Measurements from ENCODE around the gene CIAO1.
"Not testable (repeated sequence)": the region's sequence is repeated elsewhere in the genome, so short reads cannot be mapped to it uniquely, and the experiment has no call there.

Gene CIAO1

DNA sequence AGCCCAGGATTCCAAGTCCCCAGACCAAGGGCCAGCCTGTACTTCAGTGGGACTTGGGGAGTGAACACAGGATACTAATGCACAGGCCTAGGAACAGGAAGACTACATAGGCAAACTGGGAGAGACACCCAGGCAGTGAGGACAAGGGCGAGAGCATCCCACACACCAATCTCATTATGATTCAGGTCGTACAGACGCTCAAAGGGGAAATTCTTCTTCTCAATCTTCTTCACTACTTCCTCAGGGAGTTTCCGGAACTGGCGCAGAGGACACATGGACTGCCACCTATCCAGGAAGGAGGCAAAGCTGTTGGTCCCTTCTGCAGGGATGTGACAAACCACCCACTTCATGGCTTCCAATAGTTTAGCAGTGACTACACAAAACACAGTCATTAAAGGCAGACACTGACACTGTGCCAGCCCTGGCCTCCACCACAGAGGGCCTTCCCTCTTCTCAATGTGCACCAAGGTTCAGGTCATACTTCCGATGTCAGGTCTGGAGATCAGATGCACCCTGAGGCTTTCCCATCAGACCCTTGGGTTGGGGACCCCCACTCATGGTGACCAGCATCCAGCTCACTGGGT lies 21.3 kb downstream of the CIAO1 start:
- no peak for DNase-seq

DNA sequence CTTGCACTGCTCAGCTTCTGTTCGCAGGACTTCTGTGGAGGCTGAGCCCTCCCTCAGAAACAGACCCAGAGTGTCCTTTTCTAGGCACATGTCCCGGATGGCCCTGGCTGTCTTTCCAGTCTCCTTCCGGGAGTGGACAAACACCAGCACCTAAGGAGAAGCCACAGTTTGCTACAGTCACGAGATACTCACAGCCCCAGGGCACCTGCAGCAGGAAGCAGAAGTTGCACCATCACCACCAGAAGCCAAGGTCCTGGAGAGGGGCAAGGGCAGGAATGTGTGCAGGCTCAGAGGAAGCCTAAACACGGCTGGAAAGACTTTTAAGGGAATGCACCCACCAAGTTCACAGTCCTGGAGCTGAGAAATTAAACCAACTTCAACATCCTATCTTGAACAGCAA lies 25.7 kb downstream of the CIAO1 start:
- DNase-seq = no peak

DNA sequence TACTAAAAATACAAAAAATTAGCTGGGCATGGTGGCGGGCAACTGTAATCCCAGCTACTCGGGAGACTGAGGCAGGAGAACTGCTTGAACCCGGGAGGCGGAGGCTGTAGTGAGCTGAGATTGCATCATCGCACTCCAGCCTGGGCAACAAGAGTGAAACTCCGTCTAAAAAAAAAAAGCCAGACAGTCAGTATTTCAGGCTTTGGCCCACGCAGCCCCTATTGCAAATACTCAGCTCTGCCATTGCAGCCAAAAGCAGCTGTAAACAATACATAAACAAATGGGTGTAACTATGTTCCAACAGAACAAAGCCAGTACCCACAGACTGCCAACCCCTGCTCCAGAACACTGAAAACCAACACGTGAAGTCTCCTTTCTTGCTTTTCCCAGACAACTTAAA lies 28.2 kb downstream of the CIAO1 start:
- DNase-seq = not testable (repeated sequence)

DNA sequence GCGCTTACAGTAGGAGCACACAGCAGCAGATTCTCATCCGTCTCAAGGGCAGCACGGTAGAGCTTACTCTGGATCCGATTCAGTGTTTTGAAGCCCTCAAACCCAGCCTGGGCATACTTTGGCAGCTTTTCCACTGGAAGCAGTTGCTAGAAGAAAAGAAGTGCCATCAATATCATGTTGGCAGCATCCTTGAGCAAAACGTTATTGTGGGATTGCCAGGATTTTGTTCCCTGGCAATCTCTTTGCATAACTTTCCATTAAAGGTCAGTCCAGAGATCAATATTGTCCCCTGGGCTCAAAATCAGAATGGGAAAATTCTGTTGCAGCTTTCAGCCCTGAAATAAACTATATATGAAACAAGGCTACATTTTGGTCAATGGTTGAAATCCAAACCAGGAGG lies 30.9 kb downstream of the CIAO1 start:
- DNase-seq = no peak

DNA sequence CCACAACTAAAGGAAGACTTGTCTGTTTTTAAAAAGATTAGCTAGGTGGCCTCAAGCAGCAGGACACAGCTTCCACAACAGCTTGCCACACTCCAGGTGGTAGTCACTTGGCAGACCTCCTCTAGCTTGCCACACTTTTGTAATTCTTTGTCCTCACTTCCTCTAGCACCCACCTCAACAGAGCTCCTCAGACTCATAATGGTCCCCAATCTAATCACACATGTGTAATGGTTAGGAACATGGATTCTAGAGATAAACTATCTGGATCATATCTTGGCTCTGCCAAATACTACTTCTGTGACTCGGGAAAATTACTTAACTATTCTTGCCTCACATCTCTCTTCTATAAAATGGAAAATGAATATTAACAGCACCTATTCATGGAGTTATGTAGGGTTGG lies 35.8 kb downstream of the CIAO1 start:
- DNase-seq = peak; percentile 54

DNA sequence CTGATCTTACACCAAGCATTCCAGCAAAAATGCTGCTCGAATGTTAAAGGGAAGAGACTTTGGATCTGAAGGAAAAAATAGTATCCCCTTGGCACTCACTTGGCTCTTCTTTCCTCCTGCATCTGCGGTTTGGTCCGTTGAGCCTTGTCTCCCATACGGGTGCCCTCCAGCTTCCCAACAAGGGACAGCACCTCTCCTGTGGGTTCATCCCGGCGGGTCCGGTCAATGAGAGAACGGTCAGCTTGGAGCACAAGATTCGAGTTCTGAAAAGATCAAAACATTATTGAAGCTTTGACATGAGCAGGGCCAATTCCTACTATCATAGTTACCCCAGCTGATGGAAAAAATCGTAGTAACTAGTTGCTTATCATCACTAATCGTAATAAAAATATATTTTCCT lies 38.6 kb downstream of the CIAO1 start:
- no peak for DNase-seq

DNA sequence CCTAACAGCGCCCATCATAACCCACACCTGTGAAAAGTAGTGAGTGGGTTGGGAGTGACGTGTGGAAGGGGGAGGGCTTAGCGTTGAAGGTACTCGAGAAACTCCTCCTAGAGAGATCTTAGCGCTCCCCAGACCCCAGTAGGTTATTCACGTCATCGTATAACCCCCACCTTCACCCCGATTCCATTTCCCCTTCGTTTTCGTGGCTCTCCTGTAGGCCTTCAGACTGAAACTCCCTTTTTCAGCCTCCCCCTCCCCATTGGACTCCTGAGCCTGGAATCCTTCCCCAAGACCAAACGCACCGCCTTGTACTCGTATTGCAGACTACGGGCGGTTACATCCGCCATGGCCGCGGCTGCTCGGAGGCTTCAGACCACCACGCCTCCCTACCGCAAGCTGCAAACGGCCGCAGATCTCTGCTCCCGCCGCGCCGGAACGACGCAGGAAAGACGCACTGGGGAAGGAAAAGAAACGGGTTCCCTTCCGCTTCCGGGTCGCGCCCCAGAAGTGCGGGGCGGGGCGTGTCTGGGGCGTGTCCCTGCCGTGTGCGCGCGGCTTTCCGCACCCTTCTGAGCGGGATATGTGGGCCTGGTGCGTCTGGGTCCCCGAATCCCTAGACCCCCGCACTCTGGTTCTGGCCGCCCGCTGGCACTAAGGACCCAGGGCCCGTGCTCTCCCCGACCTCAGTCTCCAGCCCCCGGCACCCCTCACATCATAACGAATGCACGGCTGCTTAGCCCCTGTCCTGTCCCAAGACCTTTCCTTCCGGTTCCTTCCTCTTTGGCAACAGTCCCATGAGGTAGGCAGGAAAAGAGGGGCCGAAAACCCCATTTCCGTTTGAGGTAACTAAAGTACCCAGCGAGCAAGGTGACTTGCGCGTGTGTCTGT lies 39.3 kb downstream of the CIAO1 start, which contains the start of gene SNRNP200:
TSS of gene SNRNP200 (minus strand) at position 456 of the 888 bp plus-strand sequence. CDS start at position 347, 109 bp downstream.
- DNase-seq = peak; percentile 96

DNA sequence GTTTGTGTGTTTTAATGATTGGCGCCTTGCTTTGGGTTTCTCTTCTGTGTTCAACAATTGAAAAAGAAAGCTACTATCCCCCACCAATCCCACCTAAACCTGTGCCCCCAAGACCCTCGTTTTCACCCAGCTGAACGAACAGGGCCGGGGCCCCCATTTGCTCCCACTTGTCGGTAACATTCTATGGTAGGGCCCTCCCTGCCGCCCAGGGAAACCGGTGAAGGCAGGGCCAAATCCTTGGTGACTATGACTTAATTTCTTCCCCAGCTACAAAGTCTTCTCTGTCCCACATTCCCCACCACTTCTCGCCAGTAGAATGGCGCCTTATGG lies 39.9 kb downstream of the CIAO1 start:
- DNase-seq = peak; percentile 32

DNA sequence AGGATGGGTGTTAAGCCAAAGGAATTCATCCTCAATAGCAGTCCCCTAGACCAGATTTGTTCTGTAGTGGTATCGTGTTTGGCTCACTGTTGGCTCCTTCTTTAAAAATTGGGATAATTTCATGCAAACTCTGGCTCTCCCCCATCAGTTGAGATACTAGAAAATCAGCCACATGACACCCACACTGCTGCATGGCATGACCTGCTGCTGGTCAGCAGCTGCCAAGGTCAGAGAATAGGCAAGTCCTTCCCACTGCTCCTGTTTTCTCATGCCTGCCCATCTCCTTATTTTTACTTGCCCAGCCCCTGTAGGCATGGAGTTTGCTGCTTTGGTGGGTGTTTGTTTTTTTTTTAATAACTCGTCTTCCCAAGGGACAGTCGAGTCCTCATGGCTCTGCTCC lies 40.3 kb downstream of the CIAO1 start:
- no peak for DNase-seq

DNA sequence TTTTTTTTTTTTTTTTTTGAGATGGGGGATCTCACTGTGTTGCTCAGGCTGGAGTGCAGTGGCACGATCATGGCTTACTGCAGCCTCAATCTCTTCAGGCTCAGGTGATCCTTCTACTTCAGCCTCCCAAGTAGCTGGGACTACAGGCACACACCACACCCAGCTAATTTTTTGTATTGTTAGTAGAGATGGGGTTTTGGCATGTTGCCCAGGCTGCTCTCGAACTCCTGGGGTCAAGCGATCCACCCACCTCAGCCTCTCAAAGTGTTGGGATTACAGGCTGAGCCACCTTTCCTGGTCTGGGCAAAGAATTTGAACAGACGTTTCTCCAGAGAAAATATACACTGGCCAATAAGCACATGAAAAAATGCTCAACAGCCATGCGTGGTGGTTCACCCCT lies 42.2 kb downstream of the CIAO1 start:
- DNase-seq = peak; percentile 41

DNA sequence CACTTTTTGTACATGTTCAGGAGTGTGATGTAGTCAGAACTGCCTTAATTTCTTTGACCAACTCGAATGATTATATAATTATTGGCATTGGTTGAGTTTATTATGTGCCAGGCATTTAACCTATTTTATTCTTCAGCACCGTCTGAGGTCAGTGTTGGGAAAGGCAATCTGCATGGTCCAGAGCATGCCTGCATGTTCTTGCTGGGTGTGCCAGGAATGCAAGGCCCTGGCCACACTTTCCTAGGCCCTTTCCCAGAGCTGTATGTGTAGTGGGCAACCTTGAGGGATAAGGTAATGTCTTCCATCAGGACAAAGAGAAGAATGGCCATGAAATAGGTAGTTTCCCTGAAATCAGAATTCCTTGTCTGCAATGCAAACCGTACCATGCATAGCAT lies 49.0 kb downstream of the CIAO1 start:
- DNase-seq = no peak

DNA sequence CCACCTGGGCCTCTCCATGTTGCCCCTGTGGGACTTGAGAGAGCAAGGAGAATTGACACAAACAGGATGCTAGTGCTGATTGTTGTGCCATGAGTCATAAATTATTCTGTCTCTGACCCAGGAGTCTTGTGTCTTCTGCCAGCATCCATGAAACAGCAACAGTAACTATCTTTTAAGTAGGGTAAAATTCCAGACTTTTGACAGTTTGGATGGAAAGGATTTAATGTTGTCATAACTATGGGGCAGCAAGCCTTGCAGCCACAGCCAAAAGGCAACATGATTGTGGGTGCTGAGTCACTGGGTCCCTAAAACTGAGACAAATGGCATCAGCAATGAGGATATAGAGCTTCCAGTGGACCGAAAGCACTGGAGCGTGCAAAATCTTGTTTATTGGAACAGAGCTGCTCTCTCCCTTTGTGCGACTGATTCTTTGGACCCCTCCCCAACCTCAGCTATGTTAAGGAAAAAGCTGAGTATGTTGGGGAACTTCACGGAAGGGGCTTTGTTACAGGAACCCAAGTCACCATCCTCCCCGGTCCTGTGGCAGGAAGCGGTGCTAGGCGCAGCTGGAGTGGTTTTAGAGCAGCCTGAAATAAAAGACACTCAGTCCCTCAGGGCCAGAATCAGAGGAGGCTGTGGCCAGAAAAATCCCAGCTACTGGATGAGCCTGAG lies 49.5 kb downstream of the CIAO1 start:
- DNase-seq = peak; percentile 37

DNA sequence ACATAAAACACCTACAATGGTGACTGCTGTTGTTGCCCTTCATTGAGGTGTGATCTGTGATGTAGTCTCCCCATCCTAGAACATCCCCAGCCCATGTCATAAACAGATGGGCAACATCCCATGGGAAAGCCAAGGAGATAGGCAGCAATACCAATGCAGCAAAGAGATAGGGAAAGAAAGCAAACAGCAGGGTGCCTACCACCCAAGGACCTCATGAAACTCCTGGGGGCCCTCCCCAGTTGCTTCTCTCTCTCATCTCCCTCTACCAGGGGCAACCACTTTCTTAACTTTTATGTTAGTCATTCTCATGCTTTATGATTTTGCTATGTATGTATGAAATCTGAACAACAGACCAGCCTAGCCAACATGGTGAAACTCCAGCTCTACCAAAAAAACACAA lies 51.0 kb downstream of the CIAO1 start:
- no peak for DNase-seq

DNA sequence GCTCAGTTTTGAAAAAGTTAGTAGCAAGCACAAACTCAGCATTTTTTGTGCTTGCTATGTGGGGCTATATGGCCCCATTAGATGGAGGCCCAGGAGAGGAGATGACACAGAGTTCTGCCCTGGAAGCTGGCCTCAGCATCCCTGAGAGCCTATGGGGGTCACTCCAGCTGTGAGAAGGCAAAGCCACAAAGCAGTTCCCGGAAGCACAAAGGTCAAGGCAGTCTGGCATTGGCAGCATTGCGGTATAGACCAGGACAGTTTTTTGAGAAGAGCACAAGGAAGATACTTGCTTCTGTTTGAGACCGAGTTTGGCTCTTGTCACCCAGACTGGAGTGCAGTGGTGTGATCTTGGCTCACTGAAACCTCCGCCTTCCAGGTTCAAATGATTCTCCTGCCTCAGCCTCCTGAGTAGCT lies 51.6 kb downstream of the CIAO1 start:
- DNase-seq = no peak

DNA sequence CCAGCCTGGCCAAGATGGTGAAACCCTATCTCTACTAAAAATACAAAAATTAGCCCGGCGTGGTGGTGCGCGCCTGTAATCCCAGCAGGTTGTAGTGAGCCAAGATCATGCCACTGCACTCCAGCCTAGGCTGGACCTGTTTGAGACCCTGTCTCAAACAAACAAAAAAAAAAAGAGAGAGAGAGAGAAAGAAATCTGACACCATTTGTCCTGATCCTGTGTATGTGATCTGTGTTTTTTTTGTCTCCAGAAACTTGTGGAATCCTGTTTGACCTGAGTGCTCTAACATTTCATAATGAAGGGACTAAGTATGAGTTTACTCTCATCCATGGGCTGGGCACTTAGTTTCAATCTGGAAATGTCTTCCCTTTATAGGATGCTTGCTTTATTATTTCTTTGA lies 52.7 kb downstream of the CIAO1 start:
- no peak for DNase-seq

DNA sequence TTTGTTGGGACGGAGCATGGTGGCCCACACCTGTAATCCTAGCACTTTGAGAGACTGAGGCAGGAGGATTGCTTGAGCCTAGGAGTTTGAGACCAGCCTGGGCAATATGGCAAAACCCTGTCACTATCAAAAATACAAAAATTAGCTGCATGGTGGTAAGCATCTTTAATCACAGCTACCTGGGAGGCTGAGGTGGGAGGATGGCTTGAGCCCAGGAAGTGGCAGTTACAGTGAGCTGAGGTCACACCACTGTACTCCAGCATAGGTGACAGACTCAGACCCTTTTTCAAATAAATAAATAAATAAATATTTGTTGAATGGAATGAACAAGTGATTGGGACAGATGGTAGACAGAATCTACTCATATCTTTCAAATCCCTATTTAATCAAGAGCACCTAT lies 53.4 kb downstream of the CIAO1 start:
- no peak for DNase-seq

DNA sequence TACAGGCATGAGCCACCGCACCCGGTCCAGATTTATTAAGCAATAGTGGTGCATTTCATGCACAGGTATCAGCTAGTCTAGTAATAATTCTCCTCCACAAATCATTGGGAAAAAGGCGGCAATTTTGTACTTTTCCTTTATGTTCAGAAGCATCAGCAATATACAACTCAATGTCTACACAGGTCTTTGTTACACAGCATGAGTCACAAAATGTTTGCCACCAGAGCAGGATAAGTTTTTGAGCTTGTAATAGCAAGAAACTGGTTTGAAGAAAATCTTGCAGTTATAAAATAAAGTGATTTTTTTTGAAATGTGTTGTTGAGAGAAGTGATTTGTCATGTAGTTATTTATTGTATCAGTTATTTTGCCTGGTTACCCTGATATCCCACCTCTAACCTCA lies 54.3 kb downstream of the CIAO1 start:
- DNase-seq = no peak

DNA sequence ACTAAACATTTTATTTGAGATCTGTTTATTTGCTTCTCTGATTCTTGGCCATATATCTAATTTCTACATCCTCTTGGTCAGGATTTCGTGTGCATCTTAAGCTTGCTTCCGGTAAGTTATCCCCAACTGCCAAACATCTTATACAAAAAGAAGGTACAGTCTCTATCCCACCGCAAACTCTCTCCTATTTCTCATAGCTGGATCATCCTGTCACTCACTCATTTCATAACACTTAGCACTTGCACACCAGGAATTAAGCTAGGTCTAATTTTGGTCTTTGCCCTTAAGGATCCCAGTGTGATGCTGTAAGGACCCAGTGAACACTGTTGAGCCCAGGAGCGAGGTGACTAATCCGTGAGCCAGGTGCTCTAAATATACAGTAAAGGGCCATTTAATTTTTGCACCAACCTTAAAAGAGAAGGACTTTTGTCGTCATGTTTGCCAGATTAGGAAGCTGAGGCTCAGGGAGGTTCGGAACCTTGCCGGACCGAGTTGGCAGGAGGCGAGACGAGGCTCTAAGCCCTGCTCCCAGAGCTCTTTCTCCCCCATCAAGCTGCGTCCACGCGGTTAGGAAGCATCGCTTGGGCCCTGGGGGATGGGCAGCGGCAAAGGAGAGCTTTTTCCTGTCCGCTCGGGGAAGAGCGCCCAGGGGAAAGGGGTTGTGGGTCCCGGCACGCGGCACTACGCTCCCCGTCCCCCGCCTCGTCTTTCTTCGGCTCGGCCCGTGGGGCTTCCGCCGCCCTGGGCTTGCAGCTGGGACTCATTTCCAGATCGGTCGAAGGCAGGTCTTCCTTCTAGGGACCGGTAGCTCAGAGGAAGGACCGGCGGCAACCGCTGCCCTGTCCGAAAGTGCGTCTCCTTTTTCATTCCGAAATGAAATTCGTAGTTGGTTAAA lies 55.0 kb downstream of the CIAO1 start:
- peak; percentile 49 for DNase-seq
